ENCODE data around the gene ZNF417. TPM values are rescaled to one million over a fixed set of nuclear protein-coding genes. Genes with fewer than 3 reads are reported as not detected.
"Not testable (repeated sequence)": the region's sequence is repeated elsewhere in the genome, so short reads cannot be mapped to it uniquely, and the experiment has no call there.

ZNF417 gene
- total RNA-seq, 1 experiment from 2014 or later = 22.8 TPM

DNA sequence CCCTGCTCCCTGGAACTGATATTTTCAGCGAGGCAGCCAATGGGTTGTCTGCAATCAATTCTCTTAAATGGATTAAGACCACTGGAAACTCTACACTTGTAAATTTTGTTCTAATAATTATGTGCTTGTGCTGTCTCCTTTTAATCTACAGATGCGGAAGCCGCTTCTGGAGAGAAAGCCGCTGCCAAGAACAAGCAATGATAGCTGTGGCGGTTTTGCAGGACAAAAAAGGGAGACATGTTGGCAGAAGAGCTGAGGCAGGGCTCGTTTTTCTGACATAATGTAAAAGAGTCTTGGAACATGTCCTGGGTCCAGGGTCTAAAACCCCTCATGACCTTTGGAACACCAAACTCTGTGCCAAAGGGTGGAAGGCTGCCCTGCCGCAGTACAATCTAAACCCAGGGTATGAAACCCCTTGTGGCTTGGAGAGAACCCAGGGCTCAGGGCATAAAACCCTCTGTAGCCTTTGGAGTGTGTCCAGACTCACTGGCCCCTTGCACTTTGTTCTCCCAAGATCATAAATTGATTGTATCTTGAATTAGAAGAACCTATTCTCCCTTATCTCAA, 12.7 kb downstream of the ZNF417 start:
- Histone ChIP-seq H3K4me1 (ENCODE audit: control insufficient read depth, insufficient read depth, low read length) (no peaks in the 10 kb centered on the region), H3K27me3 (ENCODE audit: control insufficient read depth, insufficient read depth, low read length) (no peaks in the 10 kb centered on the region), H3K27ac (ENCODE audit: low read length) (no peak overlapping the region), H3K4me3 (ENCODE audit: low read depth in 2 of 2, low read length in 2 of 2) (no peak overlapping the region), H3K36me3 (ENCODE audit: control insufficient read depth, insufficient read depth, low read length) (no peaks in the 10 kb centered on the region), H3K9me3 (ENCODE audit: control insufficient read depth, insufficient read depth, low read depth, low read length) (peaks cover 18% of the 10 kb centered on the region; the same call in 1 of the 2 replicates)
- DNase-seq (ENCODE audit: low read depth, low spot score) (no peak), ATAC-seq (no peak)
- CTCF ChIA-PET = no interaction called here
- TF ChIP-seq TCF7L2 (IDR thresholded peaks at IDR 0.05; ENCODE audit: low read depth, low read length) (no peak), SIN3A (IDR thresholded peaks at IDR 0.05; ENCODE audit: borderline replicate concordance, insufficient read depth, low read depth, low read length) (no peak), POLR2AphosphoS5 (IDR thresholded peaks at IDR 0.05; ENCODE audit: low read depth, low read length) (no peak)
- TF ChIP-seq, protein P1, sequence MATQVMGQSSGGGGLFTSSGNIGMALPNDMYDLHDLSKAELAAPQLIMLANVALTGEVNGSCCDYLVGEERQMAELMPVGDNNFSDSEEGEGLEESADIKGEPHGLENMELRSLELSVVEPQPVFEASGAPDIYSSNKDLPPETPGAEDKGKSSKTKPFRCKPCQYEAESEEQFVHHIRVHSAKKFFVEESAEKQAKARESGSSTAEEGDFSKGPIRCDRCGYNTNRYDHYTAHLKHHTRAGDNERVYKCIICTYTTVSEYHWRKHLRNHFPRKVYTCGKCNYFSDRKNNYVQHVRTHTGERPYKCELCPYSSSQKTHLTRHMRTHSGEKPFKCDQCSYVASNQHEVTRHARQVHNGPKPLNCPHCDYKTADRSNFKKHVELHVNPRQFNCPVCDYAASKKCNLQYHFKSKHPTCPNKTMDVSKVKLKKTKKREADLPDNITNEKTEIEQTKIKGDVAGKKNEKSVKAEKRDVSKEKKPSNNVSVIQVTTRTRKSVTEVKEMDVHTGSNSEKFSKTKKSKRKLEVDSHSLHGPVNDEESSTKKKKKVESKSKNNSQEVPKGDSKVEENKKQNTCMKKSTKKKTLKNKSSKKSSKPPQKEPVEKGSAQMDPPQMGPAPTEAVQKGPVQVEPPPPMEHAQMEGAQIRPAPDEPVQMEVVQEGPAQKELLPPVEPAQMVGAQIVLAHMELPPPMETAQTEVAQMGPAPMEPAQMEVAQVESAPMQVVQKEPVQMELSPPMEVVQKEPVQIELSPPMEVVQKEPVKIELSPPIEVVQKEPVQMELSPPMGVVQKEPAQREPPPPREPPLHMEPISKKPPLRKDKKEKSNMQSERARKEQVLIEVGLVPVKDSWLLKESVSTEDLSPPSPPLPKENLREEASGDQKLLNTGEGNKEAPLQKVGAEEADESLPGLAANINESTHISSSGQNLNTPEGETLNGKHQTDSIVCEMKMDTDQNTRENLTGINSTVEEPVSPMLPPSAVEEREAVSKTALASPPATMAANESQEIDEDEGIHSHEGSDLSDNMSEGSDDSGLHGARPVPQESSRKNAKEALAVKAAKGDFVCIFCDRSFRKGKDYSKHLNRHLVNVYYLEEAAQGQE (IDR thresholded peaks at IDR 0.05; ENCODE audit: insufficient read depth in 1 of 2, low read depth in 2 of 2, low read length in 1 of 2) = no peak
- TF ChIP-seq, protein P2, sequence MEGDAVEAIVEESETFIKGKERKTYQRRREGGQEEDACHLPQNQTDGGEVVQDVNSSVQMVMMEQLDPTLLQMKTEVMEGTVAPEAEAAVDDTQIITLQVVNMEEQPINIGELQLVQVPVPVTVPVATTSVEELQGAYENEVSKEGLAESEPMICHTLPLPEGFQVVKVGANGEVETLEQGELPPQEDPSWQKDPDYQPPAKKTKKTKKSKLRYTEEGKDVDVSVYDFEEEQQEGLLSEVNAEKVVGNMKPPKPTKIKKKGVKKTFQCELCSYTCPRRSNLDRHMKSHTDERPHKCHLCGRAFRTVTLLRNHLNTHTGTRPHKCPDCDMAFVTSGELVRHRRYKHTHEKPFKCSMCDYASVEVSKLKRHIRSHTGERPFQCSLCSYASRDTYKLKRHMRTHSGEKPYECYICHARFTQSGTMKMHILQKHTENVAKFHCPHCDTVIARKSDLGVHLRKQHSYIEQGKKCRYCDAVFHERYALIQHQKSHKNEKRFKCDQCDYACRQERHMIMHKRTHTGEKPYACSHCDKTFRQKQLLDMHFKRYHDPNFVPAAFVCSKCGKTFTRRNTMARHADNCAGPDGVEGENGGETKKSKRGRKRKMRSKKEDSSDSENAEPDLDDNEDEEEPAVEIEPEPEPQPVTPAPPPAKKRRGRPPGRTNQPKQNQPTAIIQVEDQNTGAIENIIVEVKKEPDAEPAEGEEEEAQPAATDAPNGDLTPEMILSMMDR (IDR thresholded peaks at IDR 0.05) = peak; percentile 55; the same call in 1 of the 2 replicates
- in situ Hi-C loops (cut with HindIII; ENCODE audit: low pct_unique_long_range_greater_than_20kb, low sequenced_read_pairs) (no loop called here), intact Hi-C loops (cut with micrococcal nuclease; ENCODE audit: unreplicated experiment) (no loop called here)
- no TSS peak for BruUV-seq (replicated peaks)
- POLR2A ChIA-PET = no interaction called here

DNA sequence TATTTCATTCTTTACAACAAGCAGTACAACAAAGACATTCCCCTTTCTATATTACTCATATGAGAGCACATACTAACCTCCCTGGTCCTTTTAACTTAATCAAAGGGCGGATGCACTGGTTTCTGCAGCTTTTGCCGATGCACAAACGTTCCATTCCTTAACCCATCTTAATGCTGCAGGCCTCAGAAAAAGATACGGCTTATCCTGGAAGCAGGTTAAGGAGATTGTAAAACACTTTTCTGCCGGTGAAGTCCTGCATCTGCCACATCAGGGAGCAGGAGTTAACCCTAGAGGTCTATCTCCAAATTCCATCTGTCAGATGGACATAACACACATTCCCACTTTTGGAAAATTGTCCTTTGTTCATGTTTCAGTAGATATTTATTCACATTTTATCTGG, 16.1 kb downstream of the ZNF417 start:
- TF ChIP-seq, protein P1 (IDR thresholded peaks at IDR 0.05; ENCODE audit: insufficient read depth in 1 of 2, low read depth in 2 of 2, low read length in 1 of 2) = no peak
- TF ChIP-seq, protein P2 (IDR thresholded peaks at IDR 0.05) = no peak
- TF ChIP-seq SIN3A (IDR thresholded peaks at IDR 0.05; ENCODE audit: borderline replicate concordance, insufficient read depth, low read depth, low read length) (no peak), TCF7L2 (IDR thresholded peaks at IDR 0.05; ENCODE audit: low read depth, low read length) (no peak), POLR2AphosphoS5 (IDR thresholded peaks at IDR 0.05; ENCODE audit: low read depth, low read length) (no peak)
- no peaks in the 10 kb centered on the region for H3K27me3 ChIP-seq (ENCODE audit: control insufficient read depth, insufficient read depth, low read length)
- DNase-seq (ENCODE audit: low read depth, low spot score) (no peak), ATAC-seq (no peak)
- H3K4me1 ChIP-seq (ENCODE audit: control insufficient read depth, insufficient read depth, low read length) = no peaks in the 10 kb centered on the region
- intact Hi-C loops (cut with micrococcal nuclease; ENCODE audit: unreplicated experiment) (no loop called here), in situ Hi-C loops (cut with HindIII; ENCODE audit: low pct_unique_long_range_greater_than_20kb, low sequenced_read_pairs) (no loop called here)
- CTCF ChIA-PET = no interaction called here
- no peak overlapping the region for H3K27ac ChIP-seq (ENCODE audit: low read length)
- POLR2A ChIA-PET = no interaction called here
- no peak overlapping the region for H3K4me3 ChIP-seq (ENCODE audit: low read depth in 2 of 2, low read length in 2 of 2)
- no peaks in the 10 kb centered on the region for H3K36me3 ChIP-seq (ENCODE audit: control insufficient read depth, insufficient read depth, low read length)
- 0 out of 2 replicates have a peak, but pooled peaks cover under 1% of the 10 kb centered on the region for H3K9me3 ChIP-seq (ENCODE audit: control insufficient read depth, insufficient read depth, low read depth, low read length)
- no TSS peak for BruUV-seq (replicated peaks)

DNA sequence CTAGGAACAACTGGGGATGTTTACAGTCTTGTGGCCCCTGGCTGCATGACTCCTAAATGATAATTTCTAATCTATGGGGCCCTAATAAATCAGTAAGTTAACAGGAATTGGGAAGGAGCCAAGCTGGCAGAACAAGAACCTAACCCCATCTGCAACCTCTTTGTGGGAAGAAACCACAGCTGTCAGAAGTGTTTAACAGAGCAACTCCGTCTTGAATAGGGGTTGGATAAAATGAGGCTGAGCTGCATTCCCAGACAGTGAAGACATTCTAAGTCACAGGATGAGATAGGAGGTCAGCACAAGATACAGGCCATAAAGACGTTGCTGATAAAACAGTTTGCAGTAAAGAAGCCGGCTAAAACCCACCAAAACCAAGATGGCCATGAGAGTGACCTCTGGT, 25.7 kb downstream of the ZNF417 start:
- H3K4me3 ChIP-seq (ENCODE audit: low read depth in 2 of 2, low read length in 2 of 2); H3K9me3 ChIP-seq (ENCODE audit: control insufficient read depth, insufficient read depth, low read depth, low read length); DNase-seq (ENCODE audit: low read depth, low spot score); CTCF ChIA-PET; BruUV-seq (replicated peaks); H3K36me3 ChIP-seq (ENCODE audit: control insufficient read depth, insufficient read depth, low read length); H3K27ac ChIP-seq (ENCODE audit: low read length); in situ Hi-C loops (cut with HindIII; ENCODE audit: low pct_unique_long_range_greater_than_20kb, low sequenced_read_pairs); ATAC-seq; intact Hi-C loops (cut with micrococcal nuclease; ENCODE audit: unreplicated experiment); POLR2A ChIA-PET; H3K4me1 ChIP-seq (ENCODE audit: control insufficient read depth, insufficient read depth, low read length); H3K27me3 ChIP-seq (ENCODE audit: control insufficient read depth, insufficient read depth, low read length): not testable (repeated sequence)

All from Panc1 (cell line).